Skeletal muscle satellite cell (primary cell): ENCODE measurements around the gene TNRC6B.
"Not testable (repeated sequence)": the region's sequence is repeated elsewhere in the genome, so short reads cannot be mapped to it uniquely, and the experiment has no call there.

ENCODE experiments used
- H3K27me3 ChIP-seq: 2 replicates; pipeline ENCODE4 v1.7.0; 2013; ENCODE audit warnings: low read length; ENCODE audit not compliant: control insufficient read depth, insufficient read depth
- H3K36me3 ChIP-seq: 2 replicates; pipeline ENCODE4 v1.7.0; 2013; ENCODE audit warnings: mild to moderate bottlenecking, control low read depth, low read length; ENCODE audit not compliant: insufficient read depth
- H3K4me1 ChIP-seq: 2 replicates; pipeline ENCODE4 v1.7.0; 2013; ENCODE audit warnings: low read length; ENCODE audit not compliant: control insufficient read depth, insufficient read depth
- H3K4me2 ChIP-seq: 2 replicates; pipeline ENCODE4 v1.7.0; 2013; ENCODE audit warnings: mild to moderate bottlenecking, low read length
- H3K4me3 ChIP-seq: 2 replicates; pipeline ENCODE4 v1.7.0; 2013; ENCODE audit warnings: low read length
- H3K9ac ChIP-seq: 2 replicates; pipeline ENCODE4 v1.7.0; 2013; ENCODE audit warnings: mild to moderate bottlenecking, low read depth, low read length, moderate library complexity
- H3K9me3 ChIP-seq: replicated peaks from 2 replicates; pipeline ENCODE4 v1.7.0; 2013; ENCODE audit warnings: mild to moderate bottlenecking, control low read depth, low read length

Gene TNRC6B

GRCh38 chr22:40374567-40374966 is 196.8 kb downstream of the TNRC6B start:
- no peak overlapping the region for H3K4me2 ChIP-seq
- H3K36me3 ChIP-seq, result peaks cover 6% of the 10 kb centered on the region
- H3K4me3 ChIP-seq, result no peak overlapping the region
- H3K9ac ChIP-seq, result no peak overlapping the region
- H3K27me3 ChIP-seq, result no peaks in the 10 kb centered on the region
- peaks cover 3% of the 10 kb centered on the region for H3K4me1 ChIP-seq
- no peaks in the 10 kb centered on the region for H3K9me3 ChIP-seq

DNA sequence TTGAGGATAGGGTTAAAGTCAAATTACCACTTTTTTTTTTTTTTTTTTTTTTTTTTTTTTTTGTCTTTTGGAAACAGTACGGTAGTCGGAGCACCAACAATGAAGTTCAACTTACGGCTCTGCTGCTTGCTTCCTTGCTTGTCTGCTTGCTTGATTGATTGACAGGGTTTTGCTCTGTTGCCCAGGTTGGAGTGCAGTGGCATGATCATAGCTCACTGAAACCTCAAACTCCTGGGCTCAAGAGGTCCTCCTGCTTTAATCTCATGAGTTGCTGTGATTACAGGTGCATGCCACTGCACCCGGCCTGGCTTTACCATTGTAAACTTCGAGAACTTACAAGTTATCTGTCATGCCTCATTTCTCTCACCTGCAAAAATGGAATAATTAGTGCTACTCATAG is 198.4 kb downstream of the TNRC6B start:
- H3K9ac ChIP-seq, result no peak overlapping the region
- H3K36me3 ChIP-seq, result peaks cover 6% of the 10 kb centered on the region
- no peaks in the 10 kb centered on the region for H3K27me3 ChIP-seq
- peaks cover 3% of the 10 kb centered on the region for H3K4me1 ChIP-seq
- no peak overlapping the region for H3K4me2 ChIP-seq
- H3K9me3 ChIP-seq, result no peaks in the 10 kb centered on the region
- no peak overlapping the region for H3K4me3 ChIP-seq

DNA sequence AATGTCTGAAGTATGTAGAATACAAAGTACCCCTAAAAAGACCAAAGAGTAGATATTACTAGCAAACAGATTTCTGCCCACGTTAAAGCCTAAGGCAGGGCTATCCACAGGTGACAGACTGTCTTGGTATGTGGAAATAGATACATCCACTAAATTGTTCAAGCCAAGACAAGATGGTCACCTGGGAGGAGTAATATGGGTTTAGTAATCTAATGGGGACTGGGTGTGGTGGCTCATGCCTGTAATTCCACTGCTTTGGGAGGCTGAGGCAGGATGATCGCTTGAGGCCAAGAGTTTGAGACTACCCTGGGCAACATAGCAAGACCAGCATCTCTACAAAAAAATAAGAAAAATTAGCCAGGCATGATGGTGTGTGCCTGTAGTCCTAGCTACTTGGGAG is 200.2 kb downstream of the TNRC6B start:
- no peak overlapping the region for H3K4me3 ChIP-seq
- H3K9ac ChIP-seq, result no peak overlapping the region
- no peaks in the 10 kb centered on the region for H3K9me3 ChIP-seq
- H3K36me3 ChIP-seq, result peaks cover 5% of the 10 kb centered on the region
- H3K4me1 ChIP-seq, result peaks cover 3% of the 10 kb centered on the region
- H3K27me3 ChIP-seq, result no peaks in the 10 kb centered on the region
- H3K4me2 ChIP-seq, result no peak overlapping the region

DNA sequence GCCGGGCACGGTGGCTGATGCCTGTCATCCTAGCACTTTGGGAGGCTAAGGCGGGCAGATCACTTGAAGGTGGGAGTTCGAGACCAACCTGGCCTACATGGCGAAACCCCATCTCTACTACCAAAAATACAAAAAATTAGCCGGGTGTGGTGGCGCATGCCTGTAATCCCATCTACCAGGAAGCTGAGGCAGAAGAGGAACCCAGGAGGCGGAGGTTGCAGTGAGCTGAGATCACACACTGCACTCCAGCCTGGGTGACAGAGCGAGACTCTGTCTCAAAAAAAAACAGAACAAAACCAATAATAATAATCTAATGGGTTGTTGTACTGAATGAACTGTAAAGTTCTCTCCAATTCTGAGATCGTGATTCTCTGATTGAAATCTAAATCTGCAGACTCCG is 200.7 kb downstream of the TNRC6B start:
- not testable (repeated sequence) for H3K9ac ChIP-seq, H3K9me3 ChIP-seq, H3K4me1 ChIP-seq, H3K4me2 ChIP-seq, H3K4me3 ChIP-seq, H3K36me3 ChIP-seq, H3K27me3 ChIP-seq

GRCh38 chr22:40381461-40381860 is 203.7 kb downstream of the TNRC6B start:
- H3K9ac ChIP-seq, result no peak overlapping the region
- no peaks in the 10 kb centered on the region for H3K9me3 ChIP-seq
- no peak overlapping the region for H3K4me2 ChIP-seq
- no peaks in the 10 kb centered on the region for H3K27me3 ChIP-seq
- no peak overlapping the region for H3K4me3 ChIP-seq
- H3K4me1 ChIP-seq, result peaks cover 3% of the 10 kb centered on the region
- no peaks in the 10 kb centered on the region for H3K36me3 ChIP-seq

DNA sequence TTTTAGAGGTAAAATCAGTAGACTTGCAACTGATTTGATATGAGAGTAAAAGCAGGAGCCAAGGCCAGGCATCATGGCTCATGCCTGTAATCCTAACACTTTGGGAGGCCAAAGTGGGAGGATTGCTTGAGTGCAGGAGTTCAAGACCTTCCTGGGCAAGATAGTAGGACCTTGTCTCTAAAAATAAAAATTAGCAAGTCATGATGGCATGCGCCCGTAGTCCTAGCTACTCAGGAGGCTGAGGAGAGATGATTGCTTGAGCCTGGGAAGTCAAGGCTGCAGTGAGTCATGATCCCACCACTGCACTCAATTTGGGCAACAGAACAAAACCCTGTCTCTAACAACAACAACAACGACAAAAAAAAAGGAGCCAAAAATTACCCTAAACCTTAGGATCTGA is 206.2 kb downstream of the TNRC6B start:
- Histone ChIP-seq H3K4me3 (no peak overlapping the region), H3K4me2 (no peak overlapping the region), H3K4me1 (no peaks in the 10 kb centered on the region), H3K9ac (no peak overlapping the region), H3K27me3 (no peaks in the 10 kb centered on the region), H3K9me3 (no peaks in the 10 kb centered on the region), H3K36me3 (no peaks in the 10 kb centered on the region)

- Histone ChIP-seq H3K4me2 (no peak overlapping the region), H3K4me1 (no peaks in the 10 kb centered on the region), H3K9ac (no peak overlapping the region), H3K27me3 (no peaks in the 10 kb centered on the region), H3K4me3 (no peak overlapping the region), H3K36me3 (no peaks in the 10 kb centered on the region), H3K9me3 (no peaks in the 10 kb centered on the region)
Observed at GRCh38 chr22:40385036-40385782, 207.5 kb downstream of the TNRC6B start.
